ENCODE measurements around the gene OSBPL3.

DNA sequence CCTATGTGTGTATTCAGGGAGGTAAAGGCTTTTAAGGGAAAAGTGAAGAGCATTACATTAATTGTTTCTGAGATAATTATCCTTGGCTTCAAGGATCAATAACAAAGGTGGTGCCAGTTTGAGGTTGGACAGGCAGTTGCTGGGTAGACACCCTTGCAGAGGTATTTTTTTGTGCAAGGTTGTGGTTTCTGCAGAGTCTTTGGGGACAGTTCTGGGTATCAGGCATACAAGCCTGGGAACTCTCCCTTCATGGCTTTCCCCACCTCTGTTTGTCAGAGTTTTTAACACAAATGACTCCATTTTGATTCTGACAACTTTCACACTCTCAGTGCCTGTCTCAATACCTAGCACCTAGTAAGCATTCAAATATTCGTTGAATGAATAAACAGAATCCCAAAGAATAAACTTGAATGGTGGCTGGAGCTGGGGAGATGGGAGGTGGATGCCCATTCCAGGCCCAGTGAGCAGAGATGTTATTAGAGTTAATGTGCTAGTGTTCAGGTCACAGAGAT, 7.4 kb upstream of the OSBPL3 start:
- TF ChIP-seq CTCF (IDR thresholded peaks at IDR 0.05 in 8 of 11, conservative IDR thresholded peaks at IDR 0.05 in 3 of 11) (no peak), POLR2AphosphoS5 (IDR thresholded peaks at IDR 0.05) (no peak)
